ENCODE results near the gene HMCN1. TPM values are rescaled to one million over a fixed set of nuclear protein-coding genes. Genes with fewer than 3 reads are reported as not detected.

Gene HMCN1
- total RNA-seq, 4 donors from 2014 or later = 3.3 to 8.9 (median 6.6) TPM

GRCh38 chr1:185804608-185805007 is 70.4 kb downstream of the HMCN1 start:
- 70 to 79% methylated on average over 3 of the region's 3 CpGs for whole genome bisulfite sequencing, 2 donors
- H3K27me3 ChIP-seq = no peaks in the 10 kb centered on the region
- no peak overlapping the region for H3K27ac ChIP-seq

DNA sequence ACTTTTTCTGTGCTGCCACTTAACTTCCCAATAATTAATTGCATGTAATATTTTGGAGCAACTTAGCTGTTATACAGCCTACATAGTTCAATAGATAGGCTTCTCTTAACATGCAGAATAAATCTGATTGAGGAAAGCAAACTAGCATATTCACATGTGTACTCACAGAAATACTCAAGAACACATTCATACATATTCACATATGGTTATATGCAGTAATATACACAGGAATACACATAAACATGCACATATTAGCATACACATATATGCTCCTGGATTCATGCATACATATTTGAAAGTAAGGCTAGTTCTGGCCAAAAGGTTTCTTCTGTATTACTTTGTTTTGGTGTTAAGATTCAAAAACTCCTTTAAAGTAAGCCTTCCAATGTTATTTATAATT is 73.1 kb downstream of the HMCN1 start:
- H3K36me3 ChIP-seq = no peaks in the 10 kb centered on the region
- no peaks in the 10 kb centered on the region for H3K27me3 ChIP-seq
- H3K27ac ChIP-seq = no peak overlapping the region
- DNase-seq = no peak
- no peak overlapping the region for H3K4me3 ChIP-seq (replicated peaks in 1 of 3)
- TF ChIP-seq CTCF (IDR thresholded peaks at IDR 0.05) = no peak
- TF ChIP-seq POLR2A (IDR thresholded peaks at IDR 0.05) = no peak
- no peaks in the 10 kb centered on the region for H3K4me1 ChIP-seq
- intact Hi-C loops (cut with DNase I) = no loop called here
- no peaks in the 10 kb centered on the region for H3K9me3 ChIP-seq

More at GRCh38 chr1:185804608-185805007, 70.4 kb downstream of the HMCN1 start:
- intact Hi-C loops (cut with DNase I) = no loop called here
- TF ChIP-seq CTCF (IDR thresholded peaks at IDR 0.05) = no peak
- no peak for TF ChIP-seq POLR2A (IDR thresholded peaks at IDR 0.05)
- Histone ChIP-seq H3K4me3 (replicated peaks in 1 of 3) (no peak overlapping the region), H3K4me1 (no peaks in the 10 kb centered on the region), H3K36me3 (no peaks in the 10 kb centered on the region), H3K9me3 (no peaks in the 10 kb centered on the region)
- no peak for DNase-seq

GRCh38 chr1:185808631-185809030 is 74.4 kb downstream of the HMCN1 start:
- intact Hi-C loops (cut with DNase I) = no loop called here

GRCh38 chr1:185811073-185811709 is 77.0 kb downstream of the HMCN1 start:
- no peaks in the 10 kb centered on the region for H3K9me3 ChIP-seq
- no peaks in the 10 kb centered on the region for H3K4me1 ChIP-seq
- no peaks in the 10 kb centered on the region for H3K36me3 ChIP-seq
- DNase-seq = no peak
- TF ChIP-seq POLR2A (IDR thresholded peaks at IDR 0.05) = no peak
- H3K27ac ChIP-seq = no peak overlapping the region
- no peak overlapping the region for H3K4me3 ChIP-seq (replicated peaks in 1 of 3)
- intact Hi-C loops (cut with DNase I) = loop anchor here (10.0 kb wide), 1 partner anchor 404 kb away; no protein-coding TSS in a partner anchor
- no peaks in the 10 kb centered on the region for H3K27me3 ChIP-seq
- 93% methylated on average over 3 of the region's 3 CpGs for WGBS, 2 donors

More at GRCh38 chr1:185808631-185809030, 74.4 kb downstream of the HMCN1 start:
- no peak for DNase-seq
- no peak for TF ChIP-seq CTCF (IDR thresholded peaks at IDR 0.05)
- WGBS, 2 donors = 54 to 59% methylated on average over 1 of the region's 1 CpG
- Histone ChIP-seq H3K4me1 (no peaks in the 10 kb centered on the region), H3K36me3 (no peaks in the 10 kb centered on the region), H3K27ac (no peak overlapping the region), H3K27me3 (no peaks in the 10 kb centered on the region), H3K4me3 (replicated peaks in 1 of 3) (no peak overlapping the region), H3K9me3 (no peaks in the 10 kb centered on the region)

- intact Hi-C loops (cut with DNase I) = loop anchor here (10.0 kb wide), 1 partner anchor 402 kb away; no protein-coding TSS in a partner anchor
- no peak for TF ChIP-seq CTCF (IDR thresholded peaks at IDR 0.05)
- TF ChIP-seq POLR2A (IDR thresholded peaks at IDR 0.05) = no peak
- no peak for DNase-seq
These were observed 78.7 kb downstream of the HMCN1 start for GRCh38 chr1:185812934-185813333.

More at GRCh38 chr1:185812934-185813333, 78.7 kb downstream of the HMCN1 start:
- Histone ChIP-seq H3K9me3 (no peaks in the 10 kb centered on the region), H3K4me3 (replicated peaks in 1 of 3) (no peak overlapping the region), H3K27ac (no peak overlapping the region), H3K27me3 (no peaks in the 10 kb centered on the region), H3K36me3 (no peaks in the 10 kb centered on the region), H3K4me1 (no peaks in the 10 kb centered on the region)

All from thyroid gland (tissue), 4 donors.